Gastrocnemius medialis (tissue), 4 donors: ENCODE measurements around the gene PLA2G5.

Experiments used
- POLR2A ChIP-seq, 2 donors: fragments of 450-650 bp; IDR thresholded peaks; one replicate each; pipeline ENCODE4 v1.6.1; 2017; ENCODE audit warnings: antibody characterized with exemption in 2 of 2, mild to moderate bottlenecking in 2 of 2, moderate library complexity in 2 of 2
- TF ChIP-seq, protein P1 (sequence below), 5 experiments: fragments of 450-650 bp in 3 of 5; fragments of 200-600 bp in 2 of 5; sonication (generic) in 2 of 5; IDR thresholded peaks in 4 of 5; conservative IDR thresholded peaks in 1 of 5; 1 replicate in 4 of 5; 2 replicates in 1 of 5; pipeline ENCODE4 v1.5.1; 2016 to 2019; ENCODE audit warnings: antibody characterized with exemption in 5 of 5, mild to moderate bottlenecking in 3 of 5, moderate library complexity in 3 of 5

DNA sequence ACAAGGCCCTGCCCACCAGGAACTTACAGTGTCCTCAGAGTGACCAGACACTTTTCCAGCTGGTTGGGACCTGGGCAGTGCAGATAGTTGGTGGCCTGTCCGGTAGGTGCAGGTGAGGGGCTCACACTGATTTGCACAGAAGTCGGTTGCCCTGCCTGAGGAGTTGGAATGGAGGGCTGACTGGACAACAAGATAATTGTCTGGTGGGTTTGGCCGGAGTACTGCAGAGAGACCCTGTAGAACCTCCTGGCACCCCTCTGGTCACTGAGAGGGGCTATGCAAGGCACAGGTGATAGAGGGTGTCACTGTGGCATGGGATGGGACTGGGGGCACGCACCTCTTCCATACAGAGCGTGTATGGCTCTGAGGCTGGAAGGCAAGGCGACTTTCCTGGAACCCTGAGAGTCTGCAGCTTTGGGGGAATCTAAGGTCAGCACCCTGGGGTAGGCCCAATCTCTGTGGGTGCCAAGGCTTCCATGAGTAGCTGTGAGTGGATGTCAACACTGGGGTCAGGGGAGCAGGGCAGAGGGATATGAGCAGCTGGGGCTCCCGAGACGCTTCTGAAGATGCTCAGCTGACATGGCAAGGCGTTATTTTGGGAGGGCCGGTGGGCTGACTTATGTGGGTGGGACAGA lies 56.9 kb downstream of the PLA2G5 start:
- no peak for TF ChIP-seq POLR2A (IDR thresholded peaks at IDR 0.05)
- TF ChIP-seq, protein P1, sequence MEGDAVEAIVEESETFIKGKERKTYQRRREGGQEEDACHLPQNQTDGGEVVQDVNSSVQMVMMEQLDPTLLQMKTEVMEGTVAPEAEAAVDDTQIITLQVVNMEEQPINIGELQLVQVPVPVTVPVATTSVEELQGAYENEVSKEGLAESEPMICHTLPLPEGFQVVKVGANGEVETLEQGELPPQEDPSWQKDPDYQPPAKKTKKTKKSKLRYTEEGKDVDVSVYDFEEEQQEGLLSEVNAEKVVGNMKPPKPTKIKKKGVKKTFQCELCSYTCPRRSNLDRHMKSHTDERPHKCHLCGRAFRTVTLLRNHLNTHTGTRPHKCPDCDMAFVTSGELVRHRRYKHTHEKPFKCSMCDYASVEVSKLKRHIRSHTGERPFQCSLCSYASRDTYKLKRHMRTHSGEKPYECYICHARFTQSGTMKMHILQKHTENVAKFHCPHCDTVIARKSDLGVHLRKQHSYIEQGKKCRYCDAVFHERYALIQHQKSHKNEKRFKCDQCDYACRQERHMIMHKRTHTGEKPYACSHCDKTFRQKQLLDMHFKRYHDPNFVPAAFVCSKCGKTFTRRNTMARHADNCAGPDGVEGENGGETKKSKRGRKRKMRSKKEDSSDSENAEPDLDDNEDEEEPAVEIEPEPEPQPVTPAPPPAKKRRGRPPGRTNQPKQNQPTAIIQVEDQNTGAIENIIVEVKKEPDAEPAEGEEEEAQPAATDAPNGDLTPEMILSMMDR (IDR thresholded peaks at IDR 0.05 in 4 of 5, conservative IDR thresholded peaks at IDR 0.05 in 1 of 5) = no peak
